ENCODE results near the gene CNTNAP2.

Gene CNTNAP2

DNA sequence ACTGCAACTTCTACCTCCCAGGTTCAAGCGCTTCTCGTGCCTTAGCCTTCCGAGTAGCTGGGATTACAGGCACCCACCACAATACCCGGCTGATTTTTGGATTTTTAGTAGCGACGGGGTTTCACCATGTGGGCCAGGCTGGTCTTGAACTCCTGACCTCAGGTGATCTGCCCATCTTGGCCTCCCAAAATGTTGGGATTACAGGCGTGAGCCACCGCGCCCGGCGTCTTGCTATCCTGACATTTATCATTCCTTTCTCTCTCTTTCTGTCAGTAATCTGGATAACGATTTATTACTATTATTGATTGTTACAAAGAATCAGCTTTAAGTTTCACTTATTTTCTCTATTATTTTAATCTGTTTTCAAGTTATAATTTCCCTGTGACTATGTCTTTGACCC lies 548.4 kb downstream of the CNTNAP2 start:
- no peak for TF ChIP-seq CTCF (IDR thresholded peaks at IDR 0.05; ENCODE audit: extremely low read depth, missing control alignments)
- no peak for DNase-seq (ENCODE audit: low spot score)

- no peak for DNase-seq (ENCODE audit: low spot score)
- TF ChIP-seq CTCF (IDR thresholded peaks at IDR 0.05; ENCODE audit: extremely low read depth, missing control alignments): no peak
Measured at GRCh38 chr7:146670532-146670931, 553.9 kb downstream of the CNTNAP2 start.

DNA sequence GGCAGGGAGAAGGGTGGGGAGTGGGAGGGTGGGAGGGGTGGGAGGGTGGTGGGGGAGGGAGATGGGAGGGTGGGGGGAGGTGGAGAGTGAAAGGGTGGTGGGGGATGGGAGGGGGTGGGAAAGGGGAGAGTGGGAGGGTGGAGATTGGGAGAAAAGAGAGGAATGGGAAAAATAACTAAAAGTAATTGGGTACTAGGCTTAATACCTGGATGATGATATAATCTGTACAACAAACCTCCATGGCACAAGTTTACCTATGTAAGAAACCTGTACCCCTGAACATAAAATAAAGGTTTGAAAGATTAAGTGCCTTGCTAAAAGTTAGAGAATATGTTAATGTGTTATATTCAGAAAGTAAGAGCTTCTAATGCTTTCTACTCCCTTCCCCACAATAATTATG lies 564.9 kb downstream of the CNTNAP2 start:
- no peak for DNase-seq (ENCODE audit: low spot score)
- no peak for TF ChIP-seq CTCF (IDR thresholded peaks at IDR 0.05; ENCODE audit: extremely low read depth, missing control alignments)

- TF ChIP-seq CTCF (IDR thresholded peaks at IDR 0.05; ENCODE audit: extremely low read depth, missing control alignments): no peak
- DNase-seq (ENCODE audit: low spot score): no peak
Measured at GRCh38 chr7:146683439-146683838, 566.8 kb downstream of the CNTNAP2 start.

DNA sequence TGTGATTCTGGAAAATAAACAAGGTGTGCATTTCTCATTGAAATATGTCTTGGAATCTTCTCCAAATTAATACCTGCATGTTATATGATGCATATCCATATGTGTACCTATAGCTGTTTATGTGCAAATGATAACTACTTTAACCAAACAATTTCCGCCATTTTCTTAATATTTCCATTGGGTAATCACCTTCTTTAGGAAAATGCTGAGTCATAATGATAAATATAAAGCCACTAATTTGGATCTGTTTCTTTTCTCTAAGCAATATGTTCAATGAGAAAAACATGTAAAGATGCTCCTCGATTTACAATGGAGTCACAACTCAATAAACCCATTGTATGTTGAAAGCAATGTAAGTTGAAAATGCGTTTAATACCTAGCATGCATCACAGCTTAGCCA lies 574.4 kb downstream of the CNTNAP2 start:
- DNase-seq (ENCODE audit: low spot score): no peak
- TF ChIP-seq CTCF (IDR thresholded peaks at IDR 0.05; ENCODE audit: extremely low read depth, missing control alignments): no peak

DNA sequence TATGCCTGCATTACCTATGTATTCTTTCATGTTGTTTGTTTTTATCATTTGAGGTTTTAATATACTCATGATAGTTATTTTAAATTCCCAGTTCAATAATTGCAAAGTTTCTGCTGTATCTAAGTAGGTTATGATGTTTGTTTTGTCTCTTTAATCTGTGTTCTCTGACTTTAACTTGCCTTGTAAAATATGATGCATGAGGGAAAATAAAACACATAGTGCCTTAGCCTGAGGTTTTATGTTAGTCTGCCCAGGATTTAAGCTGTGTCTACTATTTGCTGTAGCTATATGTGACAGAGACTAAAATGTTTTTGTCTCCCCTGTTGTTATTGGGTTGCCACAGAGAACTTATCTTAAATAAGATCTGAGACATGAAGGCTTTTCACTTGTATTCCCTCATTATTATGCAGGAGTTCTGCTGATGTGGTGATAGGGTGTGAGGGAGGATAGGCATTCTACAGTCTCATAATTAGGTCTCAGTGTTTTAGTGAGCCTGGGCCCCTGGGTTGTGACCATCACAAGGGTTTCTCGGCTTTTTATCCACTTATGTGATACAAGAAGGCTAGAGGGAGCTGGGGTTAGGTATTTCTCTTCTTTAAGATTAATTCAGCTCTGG lies 582.5 kb downstream of the CNTNAP2 start:
- no peak for TF ChIP-seq CTCF (IDR thresholded peaks at IDR 0.05; ENCODE audit: extremely low read depth, missing control alignments)

GRCh38 chr7:146700015-146700560 lies 583.5 kb downstream of the CNTNAP2 start:
- DNase-seq (ENCODE audit: low spot score): no peak
- TF ChIP-seq CTCF (IDR thresholded peaks at IDR 0.05; ENCODE audit: extremely low read depth, missing control alignments): no peak

More for the DNA sequence above, 582.5 kb downstream of the CNTNAP2 start:
- DNase-seq (ENCODE audit: low spot score): no peak
